Esophagus muscularis mucosa (tissue), 4 donors: ENCODE results near the gene AMFR. TPM values are rescaled to one million over a fixed set of nuclear protein-coding genes. Genes with fewer than 3 reads are reported as not detected.

Source experiments
- DNase-seq: peaks from one replicate; pipeline ENCODE4 v3.0.0-alpha.2; 2017; ENCODE audit errors: extremely low spot score
- H3K27ac ChIP-seq, 4 donors: fragments of 200-600 bp; sonication (generic); replicated peaks in 1 of 4; 1 replicate in 3 of 4; 2 replicates in 1 of 4; pipeline ENCODE4 v1.5.1; 2016 to 2019; ENCODE audit warnings: mild to moderate bottlenecking in 1 of 4
- H3K27me3 ChIP-seq, 4 donors: fragments of 200-600 bp; sonication (generic); one replicate each; pipeline versions ENCODE4 v1.5.1 to v1.6.0; 2016 to 2019
- H3K36me3 ChIP-seq, 4 donors: fragments of 200-600 bp; sonication (generic); one replicate each; pipeline ENCODE4 v1.5.1; 2016 to 2019
- H3K4me1 ChIP-seq, 4 donors: fragments of 200-600 bp; sonication (generic); one replicate each; pipeline ENCODE4 v1.5.1; 2016 to 2019
- H3K4me3 ChIP-seq, 4 donors: fragments of 200-600 bp; sonication (generic); 1 replicate in 2 of 4; 2 replicates in 2 of 4; pipeline ENCODE4 v1.5.1; 2016 to 2019; ENCODE audit warnings: mild to moderate bottlenecking in 4 of 4, moderate library complexity in 1 of 4
- H3K9me3 ChIP-seq, 4 donors: fragments of 200-600 bp; sonication (generic); 1 replicate in 3 of 4; 2 replicates in 1 of 4; pipeline ENCODE4 v1.5.1; 2016 to 2019
- CTCF ChIP-seq, 3 experiments: fragments of 200-600 bp in 2 of 3; fragments of 450-650 bp in 1 of 3; sonication (generic) in 2 of 3; IDR thresholded peaks; one replicate each; pipeline ENCODE4 v1.5.1; 2017 to 2019; ENCODE audit warnings: antibody characterized with exemption in 3 of 3, mild to moderate bottlenecking in 2 of 3, moderate library complexity in 1 of 3
- EP300 ChIP-seq: sonication (generic); formaldehyde crosslinking; IDR thresholded peaks from one replicate; pipeline ENCODE4 v1.6.1; 2017; ENCODE audit warnings: antibody characterized with exemption
- POLR2A ChIP-seq: fragments of 450-650 bp; IDR thresholded peaks from one replicate; pipeline ENCODE4 v1.6.1; 2017; ENCODE audit warnings: antibody characterized with exemption, moderate library complexity, mild to moderate bottlenecking, low read depth
- POLR2AphosphoS5 ChIP-seq, 2 donors: sonication (generic); formaldehyde crosslinking; IDR thresholded peaks; one replicate each; pipeline ENCODE4 v1.6.1; 2017; ENCODE audit warnings: antibody characterized with exemption in 2 of 2
- WGBS: methylation state at CpG from one replicate; pipeline ENCODE4 v1.1.5; 2018; 5-methylcytosine and 5-hydroxymethylcytosine counted together
- intact Hi-C: fragments of 100-400 bp; cut with DNase I; formaldehyde crosslinking; loops from one replicate; pipeline ENCODE4 v1.15.1; 2023
- total RNA-seq, 4 donors: library from RNA; depleted of rRNA; stranded (reverse); fragments of >200 nt; gene quantifications; one replicate each; pipeline versions ENCODE4 v1.1.0 to v1.2.1, GENCODE V29; 2016

The AMFR gene
- total RNA-seq, 4 donors from 2014 or later, result 150 to 205 (median 179) TPM

GRCh38 chr16:56339431-56340195, 85.7 kb downstream of the AMFR start:
- Histone ChIP-seq H3K9me3 (no peaks in the 10 kb centered on the region), H3K27ac (no peak overlapping the region), H3K4me3 (no peak overlapping the region), H3K4me1 (no peaks in the 10 kb centered on the region), H3K36me3 (peaks cover 0 to 10% (median 1%) of the 10 kb centered on the region in 4 donors), H3K27me3 (no peaks in the 10 kb centered on the region)
- no peak for DNase-seq
- 93% methylated on average over 15 of the region's 17 CpGs for WGBS
- intact Hi-C loops, result no loop called here
- TF ChIP-seq POLR2AphosphoS5 (IDR thresholded peaks at IDR 0.05) (no peak), CTCF (IDR thresholded peaks at IDR 0.05) (no peak), EP300 (no peak)

GRCh38 chr16:56338566-56339318, 86.6 kb downstream of the AMFR start:
- H3K4me1 ChIP-seq, result no peaks in the 10 kb centered on the region
- intact Hi-C loops, result no loop called here
- no peak overlapping the region for H3K4me3 ChIP-seq
- no peak overlapping the region for H3K27ac ChIP-seq
- WGBS, result 90% methylated on average over 15 of the region's 17 CpGs
- H3K36me3 ChIP-seq, result peaks cover 0 to 6% (median 1%) of the 10 kb centered on the region in 4 donors
- H3K9me3 ChIP-seq, result no peaks in the 10 kb centered on the region
- DNase-seq, result no peak
- TF ChIP-seq POLR2A, result no peak
- TF ChIP-seq POLR2AphosphoS5 (IDR thresholded peaks at IDR 0.05), result no peak
- TF ChIP-seq CTCF (IDR thresholded peaks at IDR 0.05), result no peak
- TF ChIP-seq EP300, result no peak
- no peaks in the 10 kb centered on the region for H3K27me3 ChIP-seq

GRCh38 chr16:56337858-56338325, 87.5 kb downstream of the AMFR start:
- Histone ChIP-seq H3K27ac (no peak overlapping the region), H3K4me3 (no peak overlapping the region), H3K9me3 (no peaks in the 10 kb centered on the region), H3K4me1 (peaks cover 0 to 3% (median 0%) of the 10 kb centered on the region in 4 donors), H3K36me3 (peaks cover 0 to 6% (median 1%) of the 10 kb centered on the region in 4 donors), H3K27me3 (no peaks in the 10 kb centered on the region)
- 92% methylated on average over 11 of the region's 11 CpGs for WGBS
- DNase-seq, result no peak
- TF ChIP-seq POLR2AphosphoS5 (IDR thresholded peaks at IDR 0.05) (no peak), CTCF (IDR thresholded peaks at IDR 0.05) (no peak), POLR2A (no peak), EP300 (no peak)
- intact Hi-C loops, result no loop called here

- WGBS, result 91% methylated on average over 11 of the region's 11 CpGs
- no peak for TF ChIP-seq POLR2AphosphoS5 (IDR thresholded peaks at IDR 0.05)
- TF ChIP-seq CTCF (IDR thresholded peaks at IDR 0.05), result no peak
- TF ChIP-seq EP300, result no peak
- TF ChIP-seq POLR2A, result no peak
- intact Hi-C loops, result no loop called here
Measured at GRCh38 chr16:56337131-56337857, 88.1 kb downstream of the AMFR start.

More at GRCh38 chr16:56337131-56337857, 88.1 kb downstream of the AMFR start:
- Histone ChIP-seq H3K27me3 (no peaks in the 10 kb centered on the region), H3K4me1 (peaks cover 0 to 8% (median 0%) of the 10 kb centered on the region in 4 donors), H3K27ac (no peak overlapping the region), H3K4me3 (no peak overlapping the region), H3K36me3 (peaks cover 0 to 1% (median 0%) of the 10 kb centered on the region in 4 donors), H3K9me3 (no peaks in the 10 kb centered on the region)
- no peak for DNase-seq
